22Rv1 (cell line): Measurements from ENCODE around the gene BSPRY.

Experiments used
- CTCF ChIP-seq: fragments of 450-650 bp; IDR thresholded peaks from 2 replicates; pipeline ENCODE4 v1.5.1; 2017; ENCODE audit warnings: mild to moderate bottlenecking
- ZFX ChIP-seq: fragments of 450-650 bp; IDR thresholded peaks from 2 replicates; pipeline ENCODE4 v1.6.1; 2017; ENCODE audit warnings: antibody characterized with exemption, borderline replicate concordance

- no peak for TF ChIP-seq CTCF
- no peak for TF ChIP-seq ZFX
Observed at GRCh38 chr9:113387560-113388230, 38.4 kb downstream of the BSPRY start.
